ENCODE results near the gene PRKD1.

PRKD1 gene

GRCh38 chr14:29799464-29800095 lies 128.1 kb downstream of the PRKD1 start:
- H3K4me3 ChIP-seq: no peak overlapping the region
- TF ChIP-seq, protein P1, sequence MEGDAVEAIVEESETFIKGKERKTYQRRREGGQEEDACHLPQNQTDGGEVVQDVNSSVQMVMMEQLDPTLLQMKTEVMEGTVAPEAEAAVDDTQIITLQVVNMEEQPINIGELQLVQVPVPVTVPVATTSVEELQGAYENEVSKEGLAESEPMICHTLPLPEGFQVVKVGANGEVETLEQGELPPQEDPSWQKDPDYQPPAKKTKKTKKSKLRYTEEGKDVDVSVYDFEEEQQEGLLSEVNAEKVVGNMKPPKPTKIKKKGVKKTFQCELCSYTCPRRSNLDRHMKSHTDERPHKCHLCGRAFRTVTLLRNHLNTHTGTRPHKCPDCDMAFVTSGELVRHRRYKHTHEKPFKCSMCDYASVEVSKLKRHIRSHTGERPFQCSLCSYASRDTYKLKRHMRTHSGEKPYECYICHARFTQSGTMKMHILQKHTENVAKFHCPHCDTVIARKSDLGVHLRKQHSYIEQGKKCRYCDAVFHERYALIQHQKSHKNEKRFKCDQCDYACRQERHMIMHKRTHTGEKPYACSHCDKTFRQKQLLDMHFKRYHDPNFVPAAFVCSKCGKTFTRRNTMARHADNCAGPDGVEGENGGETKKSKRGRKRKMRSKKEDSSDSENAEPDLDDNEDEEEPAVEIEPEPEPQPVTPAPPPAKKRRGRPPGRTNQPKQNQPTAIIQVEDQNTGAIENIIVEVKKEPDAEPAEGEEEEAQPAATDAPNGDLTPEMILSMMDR (IDR thresholded peaks at IDR 0.05): no peak
- H3K27ac ChIP-seq: no peak overlapping the region
- DNase-seq (ENCODE audit: low spot score): no peak

DNA sequence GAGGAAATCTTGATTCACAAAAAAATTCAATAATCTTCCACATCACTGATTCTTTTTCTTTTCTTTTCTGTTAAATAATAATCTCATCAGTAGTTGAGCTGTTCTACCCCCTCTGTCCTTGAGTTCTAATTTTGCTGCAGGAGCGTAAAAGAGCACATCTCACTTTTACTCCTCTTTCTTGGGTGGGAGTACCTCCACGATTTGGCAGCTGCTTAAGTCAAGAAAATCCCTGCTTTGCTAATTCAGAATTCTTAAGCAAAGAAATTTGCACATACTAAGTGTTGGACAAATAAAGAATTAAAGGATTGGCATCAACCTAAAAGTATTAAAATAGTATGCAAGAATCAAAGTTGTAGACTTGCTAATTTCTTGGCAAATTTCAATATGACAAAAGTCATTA lies 128.8 kb downstream of the PRKD1 start:
- DNase-seq (ENCODE audit: low spot score): no peak
- H3K4me3 ChIP-seq: no peak overlapping the region
- no peak overlapping the region for H3K27ac ChIP-seq
- TF ChIP-seq, protein P1 (IDR thresholded peaks at IDR 0.05): no peak

- Histone ChIP-seq H3K27ac (no peak overlapping the region), H3K4me3 (no peak overlapping the region)
- no peak for DNase-seq (ENCODE audit: low spot score)
- TF ChIP-seq, protein P1 (IDR thresholded peaks at IDR 0.05): no peak
Observed at GRCh38 chr14:29798108-29798663, 129.5 kb downstream of the PRKD1 start.

GRCh38 chr14:29796853-29797252 lies 130.8 kb downstream of the PRKD1 start:
- no peak for DNase-seq (ENCODE audit: low spot score)
- TF ChIP-seq, protein P1 (IDR thresholded peaks at IDR 0.05): no peak
- no peak overlapping the region for H3K4me3 ChIP-seq

GRCh38 chr14:29789475-29789874 lies 138.2 kb downstream of the PRKD1 start:
- TF ChIP-seq, protein P1 (IDR thresholded peaks at IDR 0.05): no peak
- DNase-seq (ENCODE audit: low spot score): no peak
- Histone ChIP-seq H3K27ac (no peak overlapping the region), H3K4me3 (no peak overlapping the region)

More at GRCh38 chr14:29796853-29797252, 130.8 kb downstream of the PRKD1 start:
- no peak overlapping the region for H3K27ac ChIP-seq

DNA sequence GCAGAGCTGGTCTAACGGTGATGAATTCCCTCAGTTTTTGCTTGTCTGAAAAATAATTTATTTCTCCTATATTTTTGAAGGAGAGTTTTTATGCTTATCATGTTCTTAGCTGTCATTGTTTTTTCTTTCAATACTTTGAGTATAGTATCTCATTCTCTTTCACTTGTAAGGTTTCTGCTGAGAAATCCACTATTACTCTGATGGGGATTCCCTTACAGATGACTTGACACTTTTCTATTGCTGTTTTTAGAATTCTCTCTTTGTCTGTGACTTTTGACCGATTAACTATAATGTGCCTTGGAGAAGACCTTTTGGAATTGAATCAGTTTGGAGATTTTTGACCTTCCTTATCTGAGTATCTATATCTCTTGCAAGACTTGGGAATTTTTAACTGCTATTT lies 139.6 kb downstream of the PRKD1 start:
- Histone ChIP-seq H3K27ac (no peak overlapping the region), H3K4me3 (no peak overlapping the region)
- no peak for DNase-seq (ENCODE audit: low spot score)
- TF ChIP-seq, protein P1 (IDR thresholded peaks at IDR 0.05): no peak

- DNase-seq (ENCODE audit: low spot score): no peak
- no peak overlapping the region for H3K4me3 ChIP-seq
- TF ChIP-seq, protein P1 (IDR thresholded peaks at IDR 0.05): no peak
- no peak overlapping the region for H3K27ac ChIP-seq
Observed at GRCh38 chr14:29783556-29783955, 144.1 kb downstream of the PRKD1 start.

Data from coronary artery (tissue), 2 donors.